Liver (tissue), 3 donors: Measurements from ENCODE around the gene ATP2B2.

ENCODE experiments used
- EGR1 ChIP-seq, 2 donors: IDR thresholded peaks; 2 replicates each; pipeline ENCODE4 v1.6.1; 2016 to 2018; ENCODE audit warnings: antibody characterized with exemption in 2 of 2, low read depth in 2 of 2
- GABPA ChIP-seq, 2 donors: IDR thresholded peaks in 1 of 2; conservative IDR thresholded peaks in 1 of 2; 2 replicates each; pipeline ENCODE4 v1.6.1; 2016; ENCODE audit warnings: antibody characterized with exemption in 2 of 2, mild to moderate bottlenecking in 1 of 2, moderate library complexity in 1 of 2
- HNF4A ChIP-seq, 2 donors: conservative IDR thresholded peaks; 2 replicates each; pipeline ENCODE4 v1.6.1; 2016; ENCODE audit warnings: antibody characterized with exemption in 2 of 2, mild to moderate bottlenecking in 2 of 2
- JUND ChIP-seq, 2 donors: IDR thresholded peaks; 2 replicates each; pipeline ENCODE4 v1.6.1; 2016; ENCODE audit warnings: antibody characterized with exemption in 2 of 2
- RAD21 ChIP-seq, 2 donors: IDR thresholded peaks; 2 replicates each; pipeline ENCODE4 v1.6.1; 2016; ENCODE audit warnings: antibody characterized with exemption in 2 of 2, mild to moderate bottlenecking in 2 of 2
- RXRA ChIP-seq, 2 donors: IDR thresholded peaks; 2 replicates each; pipeline ENCODE4 v1.6.1; 2017 to 2018; ENCODE audit warnings: antibody characterized with exemption in 2 of 2, mild to moderate bottlenecking in 1 of 2
- SP1 ChIP-seq: IDR thresholded peaks from 2 replicates; pipeline ENCODE4 v1.6.1; 2018; ENCODE audit warnings: antibody characterized with exemption, mild to moderate bottlenecking
- TAF1 ChIP-seq: conservative IDR thresholded peaks from 2 replicates; pipeline ENCODE4 v1.6.1; 2016; ENCODE audit warnings: antibody characterized with exemption, mild to moderate bottlenecking
- YY1 ChIP-seq: IDR thresholded peaks from 2 replicates; pipeline ENCODE4 v1.6.1; 2016; ENCODE audit warnings: antibody characterized with exemption, mild to moderate bottlenecking
- TF ChIP-seq, protein P1 (sequence below): fragments of 150-350 bp; IDR thresholded peaks from 2 replicates; pipeline ENCODE4 v1.5.1; 2017; ENCODE audit warnings: improper control_type of control experiment, low read depth, low read length; ENCODE audit not compliant: missing input control
- TF ChIP-seq, protein P2 (sequence below): IDR thresholded peaks from 2 replicates; pipeline ENCODE4 v1.6.1; 2016; ENCODE audit warnings: antibody characterized with exemption
- TF ChIP-seq, protein P3 (sequence below): IDR thresholded peaks from 2 replicates; pipeline ENCODE4 v1.6.1; 2016; ENCODE audit warnings: antibody characterized with exemption
- TF ChIP-seq, protein P4 (sequence below): IDR thresholded peaks from 2 replicates; pipeline ENCODE4 v1.6.1; 2016; ENCODE audit warnings: antibody characterized with exemption, mild to moderate bottlenecking
- TF ChIP-seq, protein P5 (sequence below): IDR thresholded peaks from 2 replicates; pipeline ENCODE4 v1.6.1; 2016; ENCODE audit warnings: antibody characterized with exemption
- donor health status: healthy.
- donor health status: healthy.

DNA sequence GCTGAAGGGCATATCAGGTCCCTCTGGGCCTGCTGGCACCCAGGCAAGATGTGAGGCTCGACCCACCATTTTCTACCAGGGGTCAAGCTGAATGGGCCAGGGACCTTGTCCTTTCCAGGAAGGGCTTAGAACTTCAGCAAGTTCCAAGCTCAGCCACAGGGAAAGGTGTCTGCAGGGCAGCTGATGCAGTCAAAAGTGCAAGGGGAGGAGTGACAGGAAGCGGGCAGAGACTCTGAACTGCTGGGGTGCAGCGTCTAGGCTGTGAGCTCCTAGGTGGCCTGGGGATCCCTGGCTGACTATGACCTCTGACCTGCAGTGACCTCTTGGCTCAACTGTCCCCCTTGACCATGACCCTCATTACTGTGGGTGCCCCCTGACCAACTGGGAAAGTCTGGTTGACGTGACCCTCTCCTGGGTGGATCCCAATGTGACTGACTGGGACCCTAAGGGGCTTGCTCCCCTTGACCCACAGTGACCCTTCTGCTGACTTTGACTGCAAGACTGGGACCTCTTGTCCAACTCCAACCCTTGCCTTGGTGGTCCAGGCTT lies 170.1 kb downstream of the ATP2B2 start:
- TF ChIP-seq RAD21 (IDR thresholded peaks at IDR 0.05) (no peak), JUND (IDR thresholded peaks at IDR 0.05) (no peak), GABPA (IDR thresholded peaks at IDR 0.05 in 1 of 2, conservative IDR thresholded peaks at IDR 0.05 in 1 of 2) (no peak), RXRA (IDR thresholded peaks at IDR 0.05) (no peak), TAF1 (no peak), EGR1 (IDR thresholded peaks at IDR 0.05; ENCODE audit: low read depth in 2 of 2) (no peak), HNF4A (conservative IDR thresholded peaks at IDR 0.05) (no peak), SP1 (no peak), YY1 (no peak)
- TF ChIP-seq, protein P1, sequence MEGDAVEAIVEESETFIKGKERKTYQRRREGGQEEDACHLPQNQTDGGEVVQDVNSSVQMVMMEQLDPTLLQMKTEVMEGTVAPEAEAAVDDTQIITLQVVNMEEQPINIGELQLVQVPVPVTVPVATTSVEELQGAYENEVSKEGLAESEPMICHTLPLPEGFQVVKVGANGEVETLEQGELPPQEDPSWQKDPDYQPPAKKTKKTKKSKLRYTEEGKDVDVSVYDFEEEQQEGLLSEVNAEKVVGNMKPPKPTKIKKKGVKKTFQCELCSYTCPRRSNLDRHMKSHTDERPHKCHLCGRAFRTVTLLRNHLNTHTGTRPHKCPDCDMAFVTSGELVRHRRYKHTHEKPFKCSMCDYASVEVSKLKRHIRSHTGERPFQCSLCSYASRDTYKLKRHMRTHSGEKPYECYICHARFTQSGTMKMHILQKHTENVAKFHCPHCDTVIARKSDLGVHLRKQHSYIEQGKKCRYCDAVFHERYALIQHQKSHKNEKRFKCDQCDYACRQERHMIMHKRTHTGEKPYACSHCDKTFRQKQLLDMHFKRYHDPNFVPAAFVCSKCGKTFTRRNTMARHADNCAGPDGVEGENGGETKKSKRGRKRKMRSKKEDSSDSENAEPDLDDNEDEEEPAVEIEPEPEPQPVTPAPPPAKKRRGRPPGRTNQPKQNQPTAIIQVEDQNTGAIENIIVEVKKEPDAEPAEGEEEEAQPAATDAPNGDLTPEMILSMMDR, result no peak
- TF ChIP-seq, protein P2, sequence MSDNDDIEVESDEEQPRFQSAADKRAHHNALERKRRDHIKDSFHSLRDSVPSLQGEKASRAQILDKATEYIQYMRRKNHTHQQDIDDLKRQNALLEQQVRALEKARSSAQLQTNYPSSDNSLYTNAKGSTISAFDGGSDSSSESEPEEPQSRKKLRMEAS, result no peak
- TF ChIP-seq, protein P3, sequence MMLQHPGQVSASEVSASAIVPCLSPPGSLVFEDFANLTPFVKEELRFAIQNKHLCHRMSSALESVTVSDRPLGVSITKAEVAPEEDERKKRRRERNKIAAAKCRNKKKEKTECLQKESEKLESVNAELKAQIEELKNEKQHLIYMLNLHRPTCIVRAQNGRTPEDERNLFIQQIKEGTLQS, result no peak
- TF ChIP-seq, protein P4, sequence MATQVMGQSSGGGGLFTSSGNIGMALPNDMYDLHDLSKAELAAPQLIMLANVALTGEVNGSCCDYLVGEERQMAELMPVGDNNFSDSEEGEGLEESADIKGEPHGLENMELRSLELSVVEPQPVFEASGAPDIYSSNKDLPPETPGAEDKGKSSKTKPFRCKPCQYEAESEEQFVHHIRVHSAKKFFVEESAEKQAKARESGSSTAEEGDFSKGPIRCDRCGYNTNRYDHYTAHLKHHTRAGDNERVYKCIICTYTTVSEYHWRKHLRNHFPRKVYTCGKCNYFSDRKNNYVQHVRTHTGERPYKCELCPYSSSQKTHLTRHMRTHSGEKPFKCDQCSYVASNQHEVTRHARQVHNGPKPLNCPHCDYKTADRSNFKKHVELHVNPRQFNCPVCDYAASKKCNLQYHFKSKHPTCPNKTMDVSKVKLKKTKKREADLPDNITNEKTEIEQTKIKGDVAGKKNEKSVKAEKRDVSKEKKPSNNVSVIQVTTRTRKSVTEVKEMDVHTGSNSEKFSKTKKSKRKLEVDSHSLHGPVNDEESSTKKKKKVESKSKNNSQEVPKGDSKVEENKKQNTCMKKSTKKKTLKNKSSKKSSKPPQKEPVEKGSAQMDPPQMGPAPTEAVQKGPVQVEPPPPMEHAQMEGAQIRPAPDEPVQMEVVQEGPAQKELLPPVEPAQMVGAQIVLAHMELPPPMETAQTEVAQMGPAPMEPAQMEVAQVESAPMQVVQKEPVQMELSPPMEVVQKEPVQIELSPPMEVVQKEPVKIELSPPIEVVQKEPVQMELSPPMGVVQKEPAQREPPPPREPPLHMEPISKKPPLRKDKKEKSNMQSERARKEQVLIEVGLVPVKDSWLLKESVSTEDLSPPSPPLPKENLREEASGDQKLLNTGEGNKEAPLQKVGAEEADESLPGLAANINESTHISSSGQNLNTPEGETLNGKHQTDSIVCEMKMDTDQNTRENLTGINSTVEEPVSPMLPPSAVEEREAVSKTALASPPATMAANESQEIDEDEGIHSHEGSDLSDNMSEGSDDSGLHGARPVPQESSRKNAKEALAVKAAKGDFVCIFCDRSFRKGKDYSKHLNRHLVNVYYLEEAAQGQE, result no peak
- TF ChIP-seq, protein P5, sequence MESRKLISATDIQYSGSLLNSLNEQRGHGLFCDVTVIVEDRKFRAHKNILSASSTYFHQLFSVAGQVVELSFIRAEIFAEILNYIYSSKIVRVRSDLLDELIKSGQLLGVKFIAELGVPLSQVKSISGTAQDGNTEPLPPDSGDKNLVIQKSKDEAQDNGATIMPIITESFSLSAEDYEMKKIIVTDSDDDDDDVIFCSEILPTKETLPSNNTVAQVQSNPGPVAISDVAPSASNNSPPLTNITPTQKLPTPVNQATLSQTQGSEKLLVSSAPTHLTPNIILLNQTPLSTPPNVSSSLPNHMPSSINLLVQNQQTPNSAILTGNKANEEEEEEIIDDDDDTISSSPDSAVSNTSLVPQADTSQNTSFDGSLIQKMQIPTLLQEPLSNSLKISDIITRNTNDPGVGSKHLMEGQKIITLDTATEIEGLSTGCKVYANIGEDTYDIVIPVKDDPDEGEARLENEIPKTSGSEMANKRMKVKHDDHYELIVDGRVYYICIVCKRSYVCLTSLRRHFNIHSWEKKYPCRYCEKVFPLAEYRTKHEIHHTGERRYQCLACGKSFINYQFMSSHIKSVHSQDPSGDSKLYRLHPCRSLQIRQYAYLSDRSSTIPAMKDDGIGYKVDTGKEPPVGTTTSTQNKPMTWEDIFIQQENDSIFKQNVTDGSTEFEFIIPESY, result no peak
